Activated CD4-positive, alpha-beta memory T cell treated with anti-CD3 and anti-CD28 coated beads for 36 hours (primary cell): ENCODE results near the gene SHROOM1. TPM values are rescaled to one million over a fixed set of nuclear protein-coding genes. Genes with fewer than 3 reads are reported as not detected.

ENCODE experiments used
- CTCF ChIA-PET: fragments of 350-600 bp; sonication (Branson Sonifier 250); formaldehyde crosslinking; loops from one replicate; lab custom pipeline; 2021; ENCODE audit warnings: antibody characterized with exemption, inconsistent platforms; lab: Charles Lee
- POLR2A ChIA-PET: fragments of 350-600 bp; sonication (Branson Sonifier 250); formaldehyde crosslinking; loops from one replicate; lab custom pipeline; 2021; ENCODE audit warnings: antibody characterized with exemption; lab: Charles Lee
- DNase-seq: peaks from one replicate; pipeline ENCODE4 v3.0.0-alpha.2; 2020
- H3K27ac Mint-ChIP-seq: one replicate; pipeline ENCODE4 v1.8.0; 2021; ENCODE audit warnings: mixed read lengths
- H3K27me3 Mint-ChIP-seq: one replicate; pipeline ENCODE4 v1.8.0; 2021; ENCODE audit warnings: mixed read lengths
- H3K36me3 Mint-ChIP-seq: one replicate; pipeline ENCODE4 v1.8.0; 2021; ENCODE audit warnings: mixed read lengths
- H3K4me1 Mint-ChIP-seq: one replicate; pipeline ENCODE4 v1.8.0; 2021; ENCODE audit warnings: low read depth, mixed read lengths
- H3K4me3 Mint-ChIP-seq: one replicate; pipeline ENCODE4 v1.8.0; 2021; ENCODE audit warnings: mild to moderate bottlenecking, mixed read lengths
- H3K9me3 Mint-ChIP-seq: one replicate; pipeline ENCODE4 v1.8.0; 2021; ENCODE audit warnings: mixed read lengths
- intact Hi-C: fragments of 100-400 bp; cut with micrococcal nuclease; formaldehyde crosslinking; loops from one replicate; pipeline ENCODE4 v1.15.1; 2023
- total RNA-seq, 2 experiments: library from RNA; stranded (reverse); gene quantifications; one replicate each; pipeline ENCODE4 v1.2.3, GENCODE V29; 2021

SHROOM1 gene
- total RNA-seq, 2 experiments from 2014 or later: 1.2 to 1.6 TPM

- no peak overlapping the region for H3K4me3 Mint-ChIP-seq
- no peak overlapping the region for H3K27ac Mint-ChIP-seq
- intact Hi-C loops: no loop called here
- peaks cover 21% of the 10 kb centered on the region for H3K27me3 Mint-ChIP-seq
- peaks cover 2% of the 10 kb centered on the region for H3K4me1 Mint-ChIP-seq
- no peak for DNase-seq
- H3K9me3 Mint-ChIP-seq: no peaks in the 10 kb centered on the region
- H3K36me3 Mint-ChIP-seq: no peaks in the 10 kb centered on the region
- ChIA-PET CTCF (no interaction called here), POLR2A (no interaction called here)
Measured at GRCh38 chr5:132781029-132781428, 49.4 kb downstream of the SHROOM1 start.

- CTCF ChIA-PET: interaction anchor here (0.8 kb wide), 1 partner anchor 40 kb away, joined by 3 read pairs; no protein-coding TSS in a partner anchor
- no peaks in the 10 kb centered on the region for H3K36me3 Mint-ChIP-seq
- H3K27ac Mint-ChIP-seq: no peak overlapping the region
- H3K27me3 Mint-ChIP-seq: peaks cover 21% of the 10 kb centered on the region
- no peak for DNase-seq
- POLR2A ChIA-PET: no interaction called here
- H3K4me3 Mint-ChIP-seq: no peak overlapping the region
- peaks cover 2% of the 10 kb centered on the region for H3K4me1 Mint-ChIP-seq
- no peaks in the 10 kb centered on the region for H3K9me3 Mint-ChIP-seq
- intact Hi-C loops: no loop called here
Measured at GRCh38 chr5:132780577-132780976, 49.9 kb downstream of the SHROOM1 start.

GRCh38 chr5:132779961-132780360 lies 50.5 kb downstream of the SHROOM1 start:
- peaks cover 18% of the 10 kb centered on the region for H3K27me3 Mint-ChIP-seq
- H3K9me3 Mint-ChIP-seq: no peaks in the 10 kb centered on the region
- H3K4me1 Mint-ChIP-seq: peaks cover 2% of the 10 kb centered on the region
- no peak overlapping the region for H3K27ac Mint-ChIP-seq
- no peaks in the 10 kb centered on the region for H3K36me3 Mint-ChIP-seq
- ChIA-PET POLR2A (no interaction called here), CTCF (interaction anchor here (0.8 kb wide), 1 partner anchor 41 kb away, joined by 3 read pairs; no protein-coding TSS in a partner anchor)
- intact Hi-C loops: no loop called here
- H3K4me3 Mint-ChIP-seq: no peak overlapping the region
- no peak for DNase-seq

- ChIA-PET CTCF (interaction anchor here (1.2 kb wide), 1 partner anchor 42 kb away, joined by 3 read pairs; no protein-coding TSS in a partner anchor), POLR2A (no interaction called here)
- H3K9me3 Mint-ChIP-seq: no peaks in the 10 kb centered on the region
- DNase-seq: no peak
- H3K4me1 Mint-ChIP-seq: peaks cover 2% of the 10 kb centered on the region
- no peak overlapping the region for H3K27ac Mint-ChIP-seq
- no peak overlapping the region for H3K4me3 Mint-ChIP-seq
- H3K36me3 Mint-ChIP-seq: no peaks in the 10 kb centered on the region
- H3K27me3 Mint-ChIP-seq: peaks cover 18% of the 10 kb centered on the region
- intact Hi-C loops: no loop called here
Measured at GRCh38 chr5:132778856-132779255, 51.6 kb downstream of the SHROOM1 start.

- H3K9me3 Mint-ChIP-seq: no peaks in the 10 kb centered on the region
- no peak for DNase-seq
- H3K4me1 Mint-ChIP-seq: peaks cover 2% of the 10 kb centered on the region
- CTCF ChIA-PET: interaction anchor here (1.0 to 1.7 kb wide), 4 partner anchors 41 to 273 kb away, joined by 3 to 6 read pairs (median 4); partner anchors contain the start of gene KIF3A
- H3K4me3 Mint-ChIP-seq: peak overlapping the region; percentile 48
- no peaks in the 10 kb centered on the region for H3K36me3 Mint-ChIP-seq
- H3K27ac Mint-ChIP-seq: no peak overlapping the region
- intact Hi-C loops: no loop called here
- POLR2A ChIA-PET: interaction anchor here (1.4 kb wide), 1 partner anchor 40 kb away, joined by 3 read pairs; the partner anchor contains the start of gene KIF3A
- H3K27me3 Mint-ChIP-seq: peaks cover 16% of the 10 kb centered on the region
Measured at GRCh38 chr5:132778129-132778528, 52.3 kb downstream of the SHROOM1 start.

GRCh38 chr5:132777209-132778069 lies 53.0 kb downstream of the SHROOM1 start, which contains the start of gene SEPTIN8:
TSS of gene SEPTIN8 (minus strand) at chr5:132777239. CDS start at chr5:132777137, 102 bp downstream.
- no peaks in the 10 kb centered on the region for H3K36me3 Mint-ChIP-seq
- DNase-seq: peak; percentile 62
- H3K27me3 Mint-ChIP-seq: peaks cover 13% of the 10 kb centered on the region
- intact Hi-C loops: loop anchor here (1.0 to 2.0 kb wide), 3 partner anchors 27 to 89 kb away; partner anchors contain the start of genes GDF9, KIF3A and UQCRQ
- H3K27ac Mint-ChIP-seq: no peak within 1 kb of the TSS
- H3K4me1 Mint-ChIP-seq: peaks cover 2% of the 10 kb centered on the region
- H3K9me3 Mint-ChIP-seq: no peaks in the 10 kb centered on the region
- ChIA-PET CTCF (interaction anchor here (0.8 to 1.7 kb wide), 4 partner anchors 24 to 272 kb away, joined by 3 to 6 read pairs (median 4); partner anchors contain the start of gene KIF3A), POLR2A (interaction anchor here (1.4 kb wide), 1 partner anchor 40 kb away, joined by 3 read pairs; the partner anchor contains the start of gene KIF3A)
- peak within 1 kb of the TSS; percentile 68 for H3K4me3 Mint-ChIP-seq

- H3K27me3 Mint-ChIP-seq: peaks cover 11% of the 10 kb centered on the region
- H3K27ac Mint-ChIP-seq: no peak overlapping the region
- intact Hi-C loops: loop anchor here (1.0 to 2.0 kb wide), 3 partner anchors 26 to 89 kb away; partner anchors contain the start of genes GDF9, KIF3A and UQCRQ
- no peaks in the 10 kb centered on the region for H3K36me3 Mint-ChIP-seq
- POLR2A ChIA-PET: no interaction called here
- H3K4me3 Mint-ChIP-seq: no peak overlapping the region
- H3K4me1 Mint-ChIP-seq: peaks cover 2% of the 10 kb centered on the region
- no peaks in the 10 kb centered on the region for H3K9me3 Mint-ChIP-seq
- CTCF ChIA-PET: interaction anchor here (0.8 to 1.7 kb wide), 2 partner anchors 24 to 251 kb away, joined by 3 to 6 read pairs; no protein-coding TSS in a partner anchor
- no peak for DNase-seq
Measured at GRCh38 chr5:132776938-132777208, 53.6 kb downstream of the SHROOM1 start.

- no peak for DNase-seq
- Mint-ChIP-seq H3K9me3 (no peaks in the 10 kb centered on the region), H3K27ac (no peak overlapping the region), H3K4me3 (peak overlapping the region; percentile 68), H3K4me1 (peaks cover 2% of the 10 kb centered on the region), H3K36me3 (no peaks in the 10 kb centered on the region), H3K27me3 (peaks cover 10% of the 10 kb centered on the region)
- POLR2A ChIA-PET: interaction anchor here (0.7 to 0.9 kb wide), 2 partner anchors 40 to 180 kb away, joined by 3 read pairs; no protein-coding TSS in a partner anchor
- CTCF ChIA-PET: interaction anchor here (1.2 to 1.7 kb wide), 2 partner anchors 19 to 250 kb away, joined by 4 to 6 read pairs; no protein-coding TSS in a partner anchor
- intact Hi-C loops: loop anchor here (2.0 kb wide), 1 partner anchor 26 kb away; no protein-coding TSS in a partner anchor
Measured at GRCh38 chr5:132776131-132776937, 54.1 kb downstream of the SHROOM1 start.

- peaks cover 2% of the 10 kb centered on the region for H3K4me1 Mint-ChIP-seq
- intact Hi-C loops: no loop called here
- no peak for DNase-seq
- CTCF ChIA-PET: interaction anchor here (1.2 kb wide), 1 partner anchor 19 kb away, joined by 4 read pairs; no protein-coding TSS in a partner anchor
- H3K4me3 Mint-ChIP-seq: no peak overlapping the region
- H3K27me3 Mint-ChIP-seq: peaks cover 10% of the 10 kb centered on the region
- H3K9me3 Mint-ChIP-seq: no peaks in the 10 kb centered on the region
- POLR2A ChIA-PET: interaction anchor here (0.9 kb wide), 1 partner anchor 179 kb away, joined by 3 read pairs; no protein-coding TSS in a partner anchor
- H3K27ac Mint-ChIP-seq: no peak overlapping the region
- no peaks in the 10 kb centered on the region for H3K36me3 Mint-ChIP-seq
Measured at GRCh38 chr5:132775476-132775961, 54.9 kb downstream of the SHROOM1 start.

GRCh38 chr5:132774896-132775295 lies 55.6 kb downstream of the SHROOM1 start:
- no peak overlapping the region for H3K4me3 Mint-ChIP-seq
- intact Hi-C loops: no loop called here

GRCh38 chr5:132774406-132774805 lies 56.0 kb downstream of the SHROOM1 start:
- Mint-ChIP-seq H3K27ac (no peak overlapping the region), H3K27me3 (peaks cover 10% of the 10 kb centered on the region), H3K4me3 (no peak overlapping the region), H3K9me3 (no peaks in the 10 kb centered on the region), H3K36me3 (no peaks in the 10 kb centered on the region), H3K4me1 (peaks cover 2% of the 10 kb centered on the region)
- intact Hi-C loops: no loop called here
- POLR2A ChIA-PET: no interaction called here
- DNase-seq: no peak
- CTCF ChIA-PET: no interaction called here

More at GRCh38 chr5:132774896-132775295, 55.6 kb downstream of the SHROOM1 start:
- CTCF ChIA-PET: interaction anchor here (1.2 kb wide), 1 partner anchor 18 kb away, joined by 4 read pairs; no protein-coding TSS in a partner anchor
- POLR2A ChIA-PET: no interaction called here
- Mint-ChIP-seq H3K4me1 (peaks cover 2% of the 10 kb centered on the region), H3K27me3 (peaks cover 10% of the 10 kb centered on the region), H3K9me3 (no peaks in the 10 kb centered on the region), H3K36me3 (no peaks in the 10 kb centered on the region), H3K27ac (no peak overlapping the region)
- DNase-seq: no peak
